Stimulated activated CD4-positive, alpha-beta T cell treated with anti-CD3 and anti-CD28 coated beads, Interleukin-2, amount 100 ng/mL, for 48 hours (primary cell): Measurements from ENCODE around the gene AARSD1.
"Not testable (repeated sequence)": the region's sequence is repeated elsewhere in the genome, so short reads cannot be mapped to it uniquely, and the experiment has no call there.

Experiments
- DNase-seq, 2 donors: peaks; one replicate each; pipeline ENCODE4 v3.0.0-alpha.2; 2020

AARSD1 gene

GRCh38 chr17:42964161-42964932 is at the start of gene AARSD1:
Gene AARSD1, minus strand, starts transcription at chr17:42964454. Its CDS starts 14 bp downstream, at chr17:42964440.
- peak; percentile 83 to 85 for DNase-seq

GRCh38 chr17:43013296-43013695 is 49.0 kb upstream of the AARSD1 start:
- DNase-seq: no peak

- no peak for DNase-seq
Measured at GRCh38 chr17:43011728-43012472, 47.6 kb upstream of the AARSD1 start.

- no peak for DNase-seq
Measured at GRCh38 chr17:43010667-43011308, 46.5 kb upstream of the AARSD1 start.

- DNase-seq: peak; percentile 77 to 79
Measured at GRCh38 chr17:43006639-43007551, 42.6 kb upstream of the AARSD1 start, which contains the start of gene IFI35. Gene IFI35, plus strand, starts transcription at chr17:43006784. Its CDS starts 164 bp downstream, at chr17:43006948.

- DNase-seq: no peak
Measured at GRCh38 chr17:43003542-43004172, 39.4 kb upstream of the AARSD1 start.

- not testable (repeated sequence) for DNase-seq
Measured at GRCh38 chr17:43000894-43001293, 36.6 kb upstream of the AARSD1 start.

- DNase-seq: no peak
Measured at GRCh38 chr17:42999003-42999525, 34.8 kb upstream of the AARSD1 start.

- DNase-seq: peak; percentile 89 to 95
Measured at GRCh38 chr17:42997984-42998938, 34.0 kb upstream of the AARSD1 start, which contains the start of gene RPL27. Gene RPL27, plus strand, starts transcription at chr17:42998419. Its CDS starts 332 bp downstream, at chr17:42998751.

GRCh38 chr17:42997390-42997983 is 33.2 kb upstream of the AARSD1 start:
- DNase-seq: no peak

GRCh38 chr17:42993913-42994312 is 29.7 kb upstream of the AARSD1 start:
- DNase-seq: not testable (repeated sequence)

- no peak for DNase-seq
Measured at GRCh38 chr17:42992872-42993271, 28.6 kb upstream of the AARSD1 start.

- DNase-seq: no peak
Measured at GRCh38 chr17:42991471-42991870, 27.2 kb upstream of the AARSD1 start.

- no peak for DNase-seq
Measured at GRCh38 chr17:42989726-42990652, 25.7 kb upstream of the AARSD1 start.

- DNase-seq: no peak
Measured at GRCh38 chr17:42989141-42989540, 24.9 kb upstream of the AARSD1 start.

GRCh38 chr17:42985225-42985624 is 21.0 kb upstream of the AARSD1 start:
- no peak for DNase-seq

GRCh38 chr17:42982266-42982665 is 18.0 kb upstream of the AARSD1 start:
- DNase-seq: no peak

GRCh38 chr17:42980766-42981397 is 16.6 kb upstream of the AARSD1 start:
- peak; percentile 61 for DNase-seq
